Erythroblast (primary cell): ENCODE measurements around the gene GTF2H4.

Experiments
- DNase-seq, 2 experiments: peaks; one replicate each; lab custom pipeline; 2025; lab: John Stamatoyannopoulos, UW
- GATA1 ChIP-seq: IDR thresholded peaks from 2 replicates; pipeline ENCODE4 v1.6.1; 2011; ENCODE audit warnings: low read depth, mild to moderate bottlenecking, control low read depth, low read length, moderate library complexity
- POLR2A ChIP-seq: IDR thresholded peaks from 2 replicates; pipeline ENCODE4 v1.6.1; 2011; ENCODE audit warnings: mild to moderate bottlenecking, low read length

Gene GTF2H4

DNA sequence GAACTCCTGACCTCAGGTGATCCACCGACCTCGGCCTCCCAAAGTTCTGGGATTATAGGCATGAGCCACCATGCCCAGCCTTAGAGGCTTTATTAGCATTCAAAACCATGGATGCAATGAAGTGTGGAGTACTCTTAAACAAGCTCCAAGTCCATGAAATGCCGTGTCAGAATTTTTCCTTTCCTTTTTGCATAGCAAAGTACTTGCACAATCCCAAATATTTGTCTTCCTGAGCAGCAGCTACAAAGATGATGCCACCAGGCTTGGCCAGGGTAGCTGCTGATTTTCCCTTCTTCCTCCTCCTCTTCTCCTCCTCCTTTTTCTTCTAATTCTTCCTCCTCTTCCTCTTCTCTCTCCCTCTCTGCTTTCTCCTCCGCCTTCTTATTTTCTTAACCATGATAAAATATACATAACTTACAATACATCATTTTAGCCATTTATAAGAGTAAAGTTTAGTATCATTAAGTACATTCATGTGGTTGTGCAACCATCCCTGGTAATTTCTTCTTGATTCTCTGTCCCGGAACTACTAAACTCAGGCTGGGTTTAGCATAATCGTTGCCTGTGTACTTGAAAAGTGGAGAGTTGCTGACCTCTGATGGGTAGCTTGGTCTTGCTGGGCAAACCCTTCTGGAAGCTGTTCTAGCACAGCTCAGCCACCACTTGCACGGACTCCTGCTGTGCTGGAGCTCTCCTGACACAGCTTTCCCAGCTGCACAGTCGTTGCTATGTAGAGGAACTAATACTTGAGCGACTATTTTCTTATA lies 53.1 kb downstream of the GTF2H4 start:
- DNase-seq: no peak
- TF ChIP-seq GATA1 (no peak), POLR2A (no peak)

DNA sequence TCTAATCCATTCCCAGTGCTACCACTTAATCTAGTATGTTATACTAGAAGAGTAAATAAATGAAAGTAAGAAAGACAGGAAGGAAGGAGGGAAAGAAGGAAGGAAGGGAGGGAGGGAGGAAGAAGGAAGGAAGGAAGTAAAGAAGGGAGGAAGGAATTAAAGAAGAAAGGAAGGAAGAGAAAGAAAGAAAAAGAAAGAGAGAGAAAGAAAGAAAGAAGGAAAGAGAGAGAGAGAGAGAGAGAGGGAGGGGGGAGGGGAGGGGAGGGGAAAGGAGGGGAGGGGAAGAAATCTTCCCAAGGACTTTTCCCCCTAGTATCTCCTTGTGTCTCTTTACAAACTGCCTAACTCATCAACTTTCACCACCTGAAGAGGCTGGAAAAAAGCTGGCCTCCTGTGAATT lies 54.7 kb downstream of the GTF2H4 start:
- no peak for TF ChIP-seq POLR2A
- no peak for TF ChIP-seq GATA1
- DNase-seq: no peak

DNA sequence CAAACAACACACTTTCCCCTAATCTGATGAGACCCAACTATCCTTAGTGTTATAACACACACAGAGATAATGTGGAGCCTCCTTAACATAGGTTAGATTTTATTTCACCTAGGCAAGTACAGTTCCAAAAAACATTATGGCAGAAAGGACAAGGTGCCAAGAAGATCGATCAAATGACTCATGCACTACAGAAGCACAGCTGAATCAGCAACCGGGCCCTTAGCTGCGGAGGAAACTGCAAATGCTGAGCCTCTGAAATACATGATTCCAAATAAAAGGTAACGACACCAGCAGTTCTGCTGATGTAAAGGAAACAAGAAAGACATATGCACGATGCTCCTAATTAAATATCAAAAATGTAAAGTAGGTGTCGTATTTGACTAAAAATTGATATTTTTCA lies 55.6 kb downstream of the GTF2H4 start:
- DNase-seq: no peak

More for the DNA sequence above, 55.6 kb downstream of the GTF2H4 start:
- no peak for TF ChIP-seq POLR2A
- no peak for TF ChIP-seq GATA1
